ENCODE measurements around the gene SYT13.

DNA sequence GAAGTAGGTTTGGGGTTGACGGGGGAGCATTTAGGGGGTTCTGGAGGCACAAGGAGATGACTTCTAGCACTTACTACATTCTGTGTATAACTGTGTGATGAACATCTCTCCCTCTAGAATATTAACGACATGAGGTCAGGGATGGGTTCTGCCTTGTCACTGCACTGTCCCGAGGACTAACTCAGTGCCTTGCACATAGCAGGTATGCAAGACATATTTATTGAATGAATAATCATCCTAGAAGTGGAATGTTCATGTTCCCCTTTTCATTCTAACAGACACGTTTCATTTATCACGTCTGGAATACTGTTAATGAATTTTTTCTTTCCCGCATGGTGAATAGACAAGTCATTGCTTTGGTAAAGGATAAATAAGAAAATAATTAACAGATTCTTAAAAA, 12.6 kb downstream of the SYT13 start:
- TF ChIP-seq, protein P1, sequence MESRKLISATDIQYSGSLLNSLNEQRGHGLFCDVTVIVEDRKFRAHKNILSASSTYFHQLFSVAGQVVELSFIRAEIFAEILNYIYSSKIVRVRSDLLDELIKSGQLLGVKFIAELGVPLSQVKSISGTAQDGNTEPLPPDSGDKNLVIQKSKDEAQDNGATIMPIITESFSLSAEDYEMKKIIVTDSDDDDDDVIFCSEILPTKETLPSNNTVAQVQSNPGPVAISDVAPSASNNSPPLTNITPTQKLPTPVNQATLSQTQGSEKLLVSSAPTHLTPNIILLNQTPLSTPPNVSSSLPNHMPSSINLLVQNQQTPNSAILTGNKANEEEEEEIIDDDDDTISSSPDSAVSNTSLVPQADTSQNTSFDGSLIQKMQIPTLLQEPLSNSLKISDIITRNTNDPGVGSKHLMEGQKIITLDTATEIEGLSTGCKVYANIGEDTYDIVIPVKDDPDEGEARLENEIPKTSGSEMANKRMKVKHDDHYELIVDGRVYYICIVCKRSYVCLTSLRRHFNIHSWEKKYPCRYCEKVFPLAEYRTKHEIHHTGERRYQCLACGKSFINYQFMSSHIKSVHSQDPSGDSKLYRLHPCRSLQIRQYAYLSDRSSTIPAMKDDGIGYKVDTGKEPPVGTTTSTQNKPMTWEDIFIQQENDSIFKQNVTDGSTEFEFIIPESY (IDR thresholded peaks at IDR 0.05; ENCODE audit: extremely low read depth, insufficient replicate concordance, low read length) = no peak
- no peak for TF ChIP-seq CTCF (IDR thresholded peaks at IDR 0.05 in 2 of 3, conservative IDR thresholded peaks at IDR 0.05 in 1 of 3; ENCODE audit: borderline replicate concordance in 1 of 3, insufficient read depth in 1 of 3, low read depth in 2 of 3, low read length in 2 of 3)
- no peak for TF ChIP-seq ZFX (IDR thresholded peaks at IDR 0.05)
- no peak for TF ChIP-seq EZH2 (IDR thresholded peaks at IDR 0.05)
- no peak for TF ChIP-seq POLR2AphosphoS5 (IDR thresholded peaks at IDR 0.05; ENCODE audit: low read depth, low read length)
- no peak for TF ChIP-seq MAX (IDR thresholded peaks at IDR 0.05)
- no peak for TF ChIP-seq TCF7L2 (IDR thresholded peaks at IDR 0.05; ENCODE audit: borderline replicate concordance, extremely low read depth, insufficient read depth, insufficient read length)
- TF ChIP-seq YY1 (IDR thresholded peaks at IDR 0.05; ENCODE audit: extremely low read depth, insufficient replicate concordance, low read depth, low read length) = no peak
- no peak for TF ChIP-seq POLR2A (IDR thresholded peaks at IDR 0.05; ENCODE audit: borderline replicate concordance, extremely low read depth, insufficient read depth, insufficient read length)
- TF ChIP-seq, protein P2, sequence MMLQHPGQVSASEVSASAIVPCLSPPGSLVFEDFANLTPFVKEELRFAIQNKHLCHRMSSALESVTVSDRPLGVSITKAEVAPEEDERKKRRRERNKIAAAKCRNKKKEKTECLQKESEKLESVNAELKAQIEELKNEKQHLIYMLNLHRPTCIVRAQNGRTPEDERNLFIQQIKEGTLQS (IDR thresholded peaks at IDR 0.05) = no peak
